ENCODE data around the gene DENND1A. TPM values are rescaled to one million over a fixed set of nuclear protein-coding genes. Genes with fewer than 3 reads are reported as not detected.

Gene DENND1A
- total and polyA plus RNA-seq, 4 donors, result 7.9 to 22.0 (median 13.9) TPM

DNA sequence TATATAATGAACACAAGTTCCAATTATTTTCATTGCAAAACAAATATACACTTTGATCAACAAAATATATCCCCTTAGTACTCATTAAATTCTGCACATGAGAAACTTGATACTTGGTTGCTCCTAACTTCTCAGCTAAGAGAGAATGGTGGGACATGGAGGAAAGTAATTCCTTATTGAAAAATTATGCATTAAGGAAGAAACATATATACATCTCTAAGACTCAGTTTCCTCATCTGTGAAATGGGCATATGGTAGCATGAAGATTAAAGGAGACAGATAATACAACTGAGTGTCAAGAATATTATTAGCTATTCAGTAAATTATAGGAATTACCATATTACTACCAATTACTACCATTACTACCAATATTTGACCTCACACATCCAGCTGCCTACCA lies 488.2 kb downstream of the DENND1A start:
- H3K27me3 ChIP-seq (ENCODE audit: control insufficient read depth in 4 of 4, insufficient read depth in 4 of 4, low read length in 3 of 4), result no peaks in the 10 kb centered on the region
- H3K36me3 ChIP-seq (ENCODE audit: control insufficient read depth in 4 of 4, insufficient read depth in 3 of 4, low read depth in 1 of 4, low read length in 3 of 4), result peaks cover 5 to 19% (median 12%) of the 10 kb centered on the region in 4 donors
- no peak overlapping the region for H3K27ac ChIP-seq (ENCODE audit: low read depth in 1 of 2, low read length in 2 of 2)
- no peaks in the 10 kb centered on the region for H3K9me3 ChIP-seq (ENCODE audit: control insufficient read depth in 4 of 4, low read length in 3 of 4)
- DNase-seq (ENCODE audit: low spot score), result no peak
- TF ChIP-seq GABPA (IDR thresholded peaks at IDR 0.05 in 1 of 2, conservative IDR thresholded peaks at IDR 0.05 in 1 of 2) (no peak), HNF4G (IDR thresholded peaks at IDR 0.05) (no peak), RXRA (IDR thresholded peaks at IDR 0.05) (no peak), ATF3 (IDR thresholded peaks at IDR 0.05) (no peak), TAF1 (conservative IDR thresholded peaks at IDR 0.05) (no peak), JUND (IDR thresholded peaks at IDR 0.05) (no peak), RAD21 (IDR thresholded peaks at IDR 0.05) (no peak), ZBTB33 (IDR thresholded peaks at IDR 0.05) (no peak), NR2F2 (IDR thresholded peaks at IDR 0.05) (no peak)
- no peak overlapping the region for H3K4me3 ChIP-seq (ENCODE audit: low read depth in 1 of 3, low read length in 3 of 3)
- H3K4me1 ChIP-seq (ENCODE audit: control insufficient read depth in 4 of 4, insufficient read depth in 4 of 4, low read length in 3 of 4), result no peaks in the 10 kb centered on the region
- no peak overlapping the region for H3K9ac ChIP-seq (ENCODE audit: low read depth in 1 of 2, low read length in 2 of 2)

- WGBS, result 97% methylated on average over 11 of the region's 11 CpGs
These were observed 489.7 kb downstream of the DENND1A start for GRCh38 chr9:123440256-123440655.

More at GRCh38 chr9:123440256-123440655, 489.7 kb downstream of the DENND1A start:
- Histone ChIP-seq H3K4me3 (ENCODE audit: low read depth in 1 of 3, low read length in 3 of 3) (no peak overlapping the region), H3K36me3 (ENCODE audit: control insufficient read depth in 4 of 4, insufficient read depth in 3 of 4, low read depth in 1 of 4, low read length in 3 of 4) (peaks cover 5 to 20% (median 12%) of the 10 kb centered on the region in 4 donors), H3K9me3 (ENCODE audit: control insufficient read depth in 4 of 4, low read length in 3 of 4) (no peaks in the 10 kb centered on the region), H3K27me3 (ENCODE audit: control insufficient read depth in 4 of 4, insufficient read depth in 4 of 4, low read length in 3 of 4) (no peaks in the 10 kb centered on the region), H3K9ac (ENCODE audit: low read depth in 1 of 2, low read length in 2 of 2) (no peak overlapping the region), H3K27ac (ENCODE audit: low read depth in 1 of 2, low read length in 2 of 2) (no peak overlapping the region), H3K4me1 (ENCODE audit: control insufficient read depth in 4 of 4, insufficient read depth in 4 of 4, low read length in 3 of 4) (peaks cover 0 to 3% (median 0%) of the 10 kb centered on the region in 4 donors)
- no peak for DNase-seq (ENCODE audit: low spot score)
- no peak for TF ChIP-seq GABPA (IDR thresholded peaks at IDR 0.05 in 1 of 2, conservative IDR thresholded peaks at IDR 0.05 in 1 of 2)
- no peak for TF ChIP-seq ATF3 (IDR thresholded peaks at IDR 0.05)
- no peak for TF ChIP-seq TAF1 (conservative IDR thresholded peaks at IDR 0.05)
- no peak for TF ChIP-seq CTCF (IDR thresholded peaks at IDR 0.05; ENCODE audit: low read depth, low read length, missing input control)
- TF ChIP-seq YY1 (IDR thresholded peaks at IDR 0.05), result no peak
- TF ChIP-seq FOXA1 (IDR thresholded peaks at IDR 0.05), result no peak
- no peak for TF ChIP-seq SP1 (IDR thresholded peaks at IDR 0.05)
- TF ChIP-seq MAX (IDR thresholded peaks at IDR 0.05), result no peak
- no peak for TF ChIP-seq RXRA (IDR thresholded peaks at IDR 0.05)
- no peak for TF ChIP-seq REST (IDR thresholded peaks at IDR 0.05)
- no peak for TF ChIP-seq HNF4G (IDR thresholded peaks at IDR 0.05)
